Activated CD4-positive, CD25-positive, alpha-beta regulatory T cell treated with anti-CD3 and anti-CD28 coated beads, Interleukin-2, amount 50 U/mL, for 24 hours (primary cell): ENCODE measurements around the gene PGAM4.
"Not testable (repeated sequence)": the region's sequence is repeated elsewhere in the genome, so short reads cannot be mapped to it uniquely, and the experiment has no call there.

ENCODE experiments used
- ATAC-seq, 2 donors: fragments of 150-1000 bp; cut with Tn5 transposase; one replicate each; pipeline ENCODE4 v1.10.0; 2021; ENCODE audit warnings: mild to moderate bottlenecking in 1 of 2, moderate library complexity in 1 of 2

PGAM4 gene

GRCh38 chrX:77969538-77969937 lies at the start of gene PGAM4:
TSS of gene PGAM4 (minus strand) at chrX:77969638. CDS start at chrX:77969638, 0 bp downstream.
- no peak for ATAC-seq

GRCh38 chrX:78011846-78012245 lies 42.4 kb upstream of the PGAM4 start:
- no peak for ATAC-seq

GRCh38 chrX:77979870-77980269 lies 10.4 kb upstream of the PGAM4 start:
- no peak for ATAC-seq

GRCh38 chrX:77977518-77977917 lies 8.1 kb upstream of the PGAM4 start:
- ATAC-seq = no peak

GRCh38 chrX:77977095-77977494 lies 7.7 kb upstream of the PGAM4 start:
- no peak for ATAC-seq

- no peak for ATAC-seq
Measured at GRCh38 chrX:77975755-77976154, 6.3 kb upstream of the PGAM4 start.

GRCh38 chrX:77967631-77968030 lies 1.8 kb downstream of the PGAM4 start:
- ATAC-seq = no peak

GRCh38 chrX:77966361-77966760 lies 3.1 kb downstream of the PGAM4 start:
- ATAC-seq = no peak

- no peak for ATAC-seq
Measured at GRCh38 chrX:77962068-77962902, 7.2 kb downstream of the PGAM4 start.

- ATAC-seq = no peak
Measured at GRCh38 chrX:77961063-77961462, 8.4 kb downstream of the PGAM4 start.

- ATAC-seq = peak; percentile 35 to 66
Measured at GRCh38 chrX:77960567-77960966, 8.9 kb downstream of the PGAM4 start.

GRCh38 chrX:77953708-77954107 lies 15.7 kb downstream of the PGAM4 start:
- ATAC-seq = no peak

- no peak for ATAC-seq
Measured at GRCh38 chrX:77953302-77953701, 16.1 kb downstream of the PGAM4 start.

GRCh38 chrX:77952173-77952572 lies 17.3 kb downstream of the PGAM4 start:
- no peak for ATAC-seq

- ATAC-seq = no peak
Measured at GRCh38 chrX:77949840-77950239, 19.6 kb downstream of the PGAM4 start.

- ATAC-seq = no peak
Measured at GRCh38 chrX:77946571-77946970, 22.9 kb downstream of the PGAM4 start.

- no peak for ATAC-seq
Measured at GRCh38 chrX:77945910-77946545, 23.4 kb downstream of the PGAM4 start.

GRCh38 chrX:77945031-77945430 lies 24.4 kb downstream of the PGAM4 start:
- not testable (repeated sequence) for ATAC-seq

- no peak for ATAC-seq
Measured at GRCh38 chrX:77938083-77938680, 31.3 kb downstream of the PGAM4 start.

- ATAC-seq = no peak
Measured at GRCh38 chrX:77937291-77937690, 32.1 kb downstream of the PGAM4 start.

- no peak for ATAC-seq
Measured at GRCh38 chrX:77936299-77936698, 33.1 kb downstream of the PGAM4 start.

GRCh38 chrX:77935886-77936285 lies 33.6 kb downstream of the PGAM4 start:
- ATAC-seq = no peak

GRCh38 chrX:77930581-77930980 lies 38.9 kb downstream of the PGAM4 start:
- no peak for ATAC-seq

GRCh38 chrX:77925764-77926163 lies 43.7 kb downstream of the PGAM4 start:
- ATAC-seq = peak; percentile 32 to 33
